Lower leg skin (tissue), 3 donors: ENCODE data around the gene ARHGAP22.

Source experiments
- POLR2A ChIP-seq, 2 donors: fragments of 450-650 bp; IDR thresholded peaks; one replicate each; pipeline ENCODE4 v1.6.1; 2016 to 2017; ENCODE audit warnings: antibody characterized with exemption in 2 of 2, mild to moderate bottlenecking in 1 of 2, moderate library complexity in 1 of 2
- TF ChIP-seq, protein P1 (sequence below), 3 donors: fragments of 450-650 bp; IDR thresholded peaks; one replicate each; pipeline ENCODE4 v1.5.1; 2016; ENCODE audit warnings: antibody characterized with exemption in 3 of 3, mild to moderate bottlenecking in 3 of 3, moderate library complexity in 2 of 3

DNA sequence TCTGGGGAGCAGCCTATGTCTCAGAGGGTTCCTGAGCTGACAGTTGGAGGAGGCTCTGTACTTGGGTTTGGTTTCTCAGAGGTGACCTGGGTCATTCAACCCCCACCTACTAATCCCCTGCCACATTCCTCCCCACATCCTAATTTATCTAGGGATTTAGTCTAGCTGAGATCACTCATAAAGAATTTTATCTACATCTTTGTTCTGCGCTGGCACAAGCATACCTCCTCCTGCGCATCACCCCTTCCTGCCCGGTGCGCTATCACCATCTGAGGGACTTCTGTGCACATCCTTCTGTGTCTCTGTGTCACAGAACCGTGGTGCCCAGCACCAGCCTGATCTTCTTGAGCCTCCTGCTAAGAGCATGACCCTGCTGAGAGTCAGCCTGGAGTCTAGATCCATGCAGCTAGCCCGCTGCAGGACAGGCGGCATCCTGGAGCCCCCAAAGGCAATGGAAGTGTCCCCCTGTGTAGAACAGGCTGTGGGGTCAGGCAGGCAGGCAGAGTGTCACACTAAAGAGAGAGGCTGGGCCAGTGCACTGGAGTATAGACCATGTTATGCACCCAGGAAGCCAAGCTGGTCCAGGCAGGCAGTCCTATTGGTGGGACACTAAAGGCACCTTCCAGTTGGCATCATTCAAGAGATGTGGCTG lies 63.6 kb downstream of the ARHGAP22 start:
- TF ChIP-seq, protein P1, sequence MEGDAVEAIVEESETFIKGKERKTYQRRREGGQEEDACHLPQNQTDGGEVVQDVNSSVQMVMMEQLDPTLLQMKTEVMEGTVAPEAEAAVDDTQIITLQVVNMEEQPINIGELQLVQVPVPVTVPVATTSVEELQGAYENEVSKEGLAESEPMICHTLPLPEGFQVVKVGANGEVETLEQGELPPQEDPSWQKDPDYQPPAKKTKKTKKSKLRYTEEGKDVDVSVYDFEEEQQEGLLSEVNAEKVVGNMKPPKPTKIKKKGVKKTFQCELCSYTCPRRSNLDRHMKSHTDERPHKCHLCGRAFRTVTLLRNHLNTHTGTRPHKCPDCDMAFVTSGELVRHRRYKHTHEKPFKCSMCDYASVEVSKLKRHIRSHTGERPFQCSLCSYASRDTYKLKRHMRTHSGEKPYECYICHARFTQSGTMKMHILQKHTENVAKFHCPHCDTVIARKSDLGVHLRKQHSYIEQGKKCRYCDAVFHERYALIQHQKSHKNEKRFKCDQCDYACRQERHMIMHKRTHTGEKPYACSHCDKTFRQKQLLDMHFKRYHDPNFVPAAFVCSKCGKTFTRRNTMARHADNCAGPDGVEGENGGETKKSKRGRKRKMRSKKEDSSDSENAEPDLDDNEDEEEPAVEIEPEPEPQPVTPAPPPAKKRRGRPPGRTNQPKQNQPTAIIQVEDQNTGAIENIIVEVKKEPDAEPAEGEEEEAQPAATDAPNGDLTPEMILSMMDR (IDR thresholded peaks at IDR 0.05): no peak
- no peak for TF ChIP-seq POLR2A (IDR thresholded peaks at IDR 0.05)
